HG03196 (cell line): ENCODE measurements around the gene ATP5IF1.

Experiments
- ATAC-seq: cut with Tn5 transposase; IDR thresholded peaks from one replicate; pipeline ENCODE4 v1.9.1; 2021; ENCODE audit not compliant: unreplicated experiment

ATP5IF1 gene

GRCh38 chr1:28236656-28237322 is 865 bp downstream of the ATP5IF1 start:
- no peak for ATAC-seq

- no peak for ATAC-seq
These were observed 3.1 kb downstream of the ATP5IF1 start for GRCh38 chr1:28239004-28239403.

- no peak for ATAC-seq
These were observed 4.1 kb downstream of the ATP5IF1 start for GRCh38 chr1:28240024-28240423.

- ATAC-seq = no peak
These were observed 5.8 kb downstream of the ATP5IF1 start for GRCh38 chr1:28241638-28242241.

- ATAC-seq = no peak
These were observed 7.9 kb downstream of the ATP5IF1 start for GRCh38 chr1:28243685-28244311.

GRCh38 chr1:28244549-28245251 is 8.8 kb downstream of the ATP5IF1 start:
- no peak for ATAC-seq

GRCh38 chr1:28246427-28246832 is 10.5 kb downstream of the ATP5IF1 start:
- no peak for ATAC-seq

- ATAC-seq = no peak
These were observed 11.8 kb downstream of the ATP5IF1 start for GRCh38 chr1:28247612-28248272.

- ATAC-seq = peak; percentile 26
These were observed 12.5 kb downstream of the ATP5IF1 start for GRCh38 chr1:28248273-28249012.

GRCh38 chr1:28249013-28249865 is 13.3 kb downstream of the ATP5IF1 start:
- no peak for ATAC-seq

GRCh38 chr1:28249866-28250295 is 14.0 kb downstream of the ATP5IF1 start:
- ATAC-seq = no peak

GRCh38 chr1:28256197-28256827 is 20.4 kb downstream of the ATP5IF1 start:
- ATAC-seq = no peak

GRCh38 chr1:28257736-28258135 is 21.8 kb downstream of the ATP5IF1 start:
- no peak for ATAC-seq

GRCh38 chr1:28258628-28259251 is 22.8 kb downstream of the ATP5IF1 start:
- ATAC-seq = peak; percentile 1

GRCh38 chr1:28259252-28259933 is 23.5 kb downstream of the ATP5IF1 start, which contains the start of gene SESN2:
Gene SESN2 (plus strand): TSS chr1:28259518. CDS start chr1:28259848, 330 bp downstream.
- ATAC-seq = peak; percentile 88

GRCh38 chr1:28259934-28260802 is 24.2 kb downstream of the ATP5IF1 start:
- no peak for ATAC-seq

GRCh38 chr1:28260803-28261174 is 24.9 kb downstream of the ATP5IF1 start:
- no peak for ATAC-seq
